Measurements from ENCODE around the gene HS1BP3.

DNA sequence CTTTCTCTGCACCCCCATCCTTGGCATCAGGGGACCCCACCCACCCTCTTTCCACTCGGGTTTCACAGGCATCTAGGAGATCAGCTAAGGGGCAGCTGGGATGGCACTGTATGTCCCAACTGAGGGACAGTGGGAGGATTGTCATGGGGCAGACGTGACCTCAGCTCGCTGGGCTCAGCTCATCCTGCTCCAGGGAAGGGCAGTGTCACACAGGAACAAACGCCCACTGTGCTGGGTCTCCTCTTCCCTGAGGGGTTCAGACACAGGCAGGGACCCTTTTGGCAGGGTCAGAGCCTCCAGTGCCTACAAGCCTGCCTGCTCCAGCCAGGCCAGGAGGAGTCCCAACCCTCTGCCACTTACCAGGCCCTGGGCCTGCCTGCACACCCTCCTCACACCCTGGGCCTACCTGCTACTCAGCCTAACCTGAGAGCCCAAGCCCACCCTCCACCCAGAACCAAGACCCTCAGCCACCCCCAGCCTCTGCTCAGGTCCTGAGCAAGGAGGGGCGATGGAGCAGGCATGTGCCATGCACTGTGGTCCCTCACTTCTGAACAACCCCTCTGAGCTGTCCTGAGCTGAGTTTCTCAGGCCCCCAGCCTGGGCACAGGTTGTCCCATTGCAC is 68.2 kb downstream of the HS1BP3 start:
- TF ChIP-seq, protein P1, sequence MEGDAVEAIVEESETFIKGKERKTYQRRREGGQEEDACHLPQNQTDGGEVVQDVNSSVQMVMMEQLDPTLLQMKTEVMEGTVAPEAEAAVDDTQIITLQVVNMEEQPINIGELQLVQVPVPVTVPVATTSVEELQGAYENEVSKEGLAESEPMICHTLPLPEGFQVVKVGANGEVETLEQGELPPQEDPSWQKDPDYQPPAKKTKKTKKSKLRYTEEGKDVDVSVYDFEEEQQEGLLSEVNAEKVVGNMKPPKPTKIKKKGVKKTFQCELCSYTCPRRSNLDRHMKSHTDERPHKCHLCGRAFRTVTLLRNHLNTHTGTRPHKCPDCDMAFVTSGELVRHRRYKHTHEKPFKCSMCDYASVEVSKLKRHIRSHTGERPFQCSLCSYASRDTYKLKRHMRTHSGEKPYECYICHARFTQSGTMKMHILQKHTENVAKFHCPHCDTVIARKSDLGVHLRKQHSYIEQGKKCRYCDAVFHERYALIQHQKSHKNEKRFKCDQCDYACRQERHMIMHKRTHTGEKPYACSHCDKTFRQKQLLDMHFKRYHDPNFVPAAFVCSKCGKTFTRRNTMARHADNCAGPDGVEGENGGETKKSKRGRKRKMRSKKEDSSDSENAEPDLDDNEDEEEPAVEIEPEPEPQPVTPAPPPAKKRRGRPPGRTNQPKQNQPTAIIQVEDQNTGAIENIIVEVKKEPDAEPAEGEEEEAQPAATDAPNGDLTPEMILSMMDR (IDR thresholded peaks at IDR 0.05), result no peak
- TF ChIP-seq POLR2A (IDR thresholded peaks at IDR 0.05) (no peak), POLR2AphosphoS5 (IDR thresholded peaks at IDR 0.05) (no peak), EP300 (IDR thresholded peaks at IDR 0.05) (no peak)
